SJCRH30 (cell line): ENCODE data around the gene CUL7. TPM values are rescaled to one million over a fixed set of nuclear protein-coding genes. Genes with fewer than 3 reads are reported as not detected.

Experiments
- DNase-seq, 2 experiments: peaks; one replicate each; pipeline ENCODE4 v3.0.0-alpha.2; 2015 to 2020
- H3K27ac ChIP-seq: fragments of 250-450 bp; sonication (Bioruptor Pico); 2 replicates; pipeline ENCODE4 v1.5.1; 2020; ENCODE audit warnings: mild to moderate bottlenecking, moderate library complexity
- H3K27me3 ChIP-seq: fragments of 250-450 bp; sonication (Bioruptor Pico); 2 replicates; pipeline ENCODE4 v1.5.1; 2020; ENCODE audit warnings: mild to moderate bottlenecking, moderate library complexity
- H3K36me3 ChIP-seq: fragments of 250-450 bp; sonication (Bioruptor Pico); 2 replicates; pipeline ENCODE4 v1.5.1; 2020; ENCODE audit warnings: mild to moderate bottlenecking, moderate library complexity
- H3K4me1 ChIP-seq: fragments of 250-450 bp; sonication (Bioruptor Pico); 2 replicates; pipeline ENCODE4 v1.5.1; 2020; ENCODE audit warnings: mild to moderate bottlenecking, moderate library complexity
- H3K4me3 ChIP-seq: fragments of 250-450 bp; sonication (Bioruptor Pico); 2 replicates; pipeline ENCODE4 v1.5.1; 2020; ENCODE audit warnings: mild to moderate bottlenecking, moderate library complexity
- H3K9me3 ChIP-seq: fragments of 250-450 bp; sonication (Bioruptor Pico); replicated peaks from 2 replicates; pipeline ENCODE4 v1.5.1; 2020; ENCODE audit warnings: mild to moderate bottlenecking, moderate library complexity
- total RNA-seq: library from RNA; depleted of rRNA; stranded (reverse); fragments of >200 nt; shearing (Covaris generic); gene quantifications from 2 replicates; pipeline ENCODE4 v1.2.3, GENCODE V29; 2014

CUL7 gene
- total RNA-seq, 1 experiment from 2014 or later, result 15.2 TPM

- H3K4me3 ChIP-seq, result no peak overlapping the region
- H3K9me3 ChIP-seq, result no peaks in the 10 kb centered on the region
- H3K27me3 ChIP-seq, result no peaks in the 10 kb centered on the region
- H3K4me1 ChIP-seq, result peaks cover 5% of the 10 kb centered on the region
- no peak for DNase-seq
- H3K36me3 ChIP-seq, result no peaks in the 10 kb centered on the region
- H3K27ac ChIP-seq, result no peak overlapping the region
Measured at GRCh38 chr6:43061861-43062260, 8.2 kb upstream of the CUL7 start.

- Histone ChIP-seq H3K36me3 (no peaks in the 10 kb centered on the region), H3K27ac (no peak overlapping the region), H3K27me3 (no peaks in the 10 kb centered on the region), H3K4me3 (no peak overlapping the region), H3K9me3 (no peaks in the 10 kb centered on the region), H3K4me1 (peaks cover 5% of the 10 kb centered on the region)
- DNase-seq, result no peak
Measured at GRCh38 chr6:43060755-43061633, 7.3 kb upstream of the CUL7 start.

DNA sequence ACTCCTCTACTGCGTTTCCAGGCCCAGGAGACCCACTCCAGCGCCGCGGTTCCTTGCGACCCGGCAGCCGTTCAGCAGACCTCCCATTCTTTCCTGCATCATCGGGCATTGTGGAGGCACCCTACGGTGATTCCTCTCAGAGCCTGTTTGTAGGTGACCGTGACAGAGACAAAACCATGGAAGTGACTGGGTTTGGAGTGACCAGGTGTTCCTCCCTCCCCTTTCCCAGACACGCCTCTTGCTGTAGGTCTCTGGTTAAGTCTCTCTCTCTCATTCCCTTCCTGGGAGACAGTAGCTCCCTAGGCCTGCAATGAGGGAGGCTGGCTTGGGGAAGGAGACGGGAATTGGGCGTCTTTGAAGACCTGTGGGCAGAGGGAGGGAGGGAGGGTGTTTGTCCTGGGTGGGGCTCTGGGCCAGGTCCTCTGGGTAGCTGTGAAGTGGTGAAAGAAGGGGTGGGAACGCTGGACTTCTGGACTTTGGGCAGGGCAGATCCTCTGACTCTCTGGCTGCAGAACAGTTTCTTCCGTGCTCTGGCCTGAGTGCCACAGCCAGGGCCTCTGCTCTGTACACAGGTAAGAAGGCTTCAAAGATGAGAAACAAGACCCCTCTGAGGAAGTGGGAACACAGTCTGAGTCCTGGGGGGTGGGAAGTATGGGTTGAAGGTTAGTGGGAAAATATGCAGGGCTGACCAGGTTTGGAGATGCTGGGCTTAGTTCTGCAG lies 6.5 kb upstream of the CUL7 start:
- H3K27ac ChIP-seq, result peak overlapping the region; percentile 61
- no peaks in the 10 kb centered on the region for H3K27me3 ChIP-seq
- H3K9me3 ChIP-seq, result no peaks in the 10 kb centered on the region
- H3K4me3 ChIP-seq, result peak overlapping the region; percentile 84
- no peak for DNase-seq
- no peaks in the 10 kb centered on the region for H3K36me3 ChIP-seq
- H3K4me1 ChIP-seq, result peaks cover 5% of the 10 kb centered on the region

DNA sequence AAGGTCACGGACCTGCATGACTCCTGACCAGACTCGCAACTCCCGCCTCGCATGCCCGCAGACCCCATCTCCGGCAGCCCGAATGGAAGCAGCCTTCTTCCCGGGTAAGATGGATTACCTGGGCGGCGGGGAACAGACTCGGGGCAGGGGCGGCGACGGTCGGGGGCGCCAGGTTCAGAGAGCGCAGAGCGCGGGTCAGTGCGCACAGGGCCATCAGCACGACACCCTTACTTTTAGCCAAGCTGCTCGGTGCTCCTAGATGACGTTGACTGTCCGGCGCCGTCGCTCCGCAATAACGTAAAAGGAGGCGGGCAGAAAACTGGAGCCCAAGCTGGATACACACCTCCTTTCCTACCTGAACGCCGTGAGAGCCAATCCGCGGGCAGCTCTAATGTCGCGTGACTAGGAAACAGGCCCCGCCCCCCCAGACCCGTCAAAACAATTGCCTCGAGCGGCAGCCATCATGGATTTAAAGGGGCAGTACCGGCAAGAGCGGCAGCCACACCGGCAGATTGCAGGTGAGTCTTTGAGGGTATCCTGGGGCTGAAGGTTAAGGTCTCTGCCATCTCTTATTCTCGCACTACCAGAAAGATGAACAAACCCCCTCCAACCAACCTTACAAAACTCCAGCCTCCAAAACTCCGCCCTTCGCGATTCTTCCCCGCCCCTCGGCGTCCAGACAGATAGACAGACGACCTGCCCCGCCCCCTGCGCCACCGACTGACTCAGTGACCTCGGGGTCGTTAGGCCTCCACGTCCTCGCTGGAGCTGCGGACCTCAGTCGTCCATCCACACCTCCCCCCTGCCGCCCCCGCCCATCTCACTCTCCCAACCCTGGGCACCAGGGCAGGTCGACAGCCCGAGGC lies 5.8 kb upstream of the CUL7 start, which contains the start of the genes KLC4 and MRPL2:
Gene KLC4 (plus strand): TSS at position 464 of the 866 bp plus-strand sequence. CDS start 1,705 bp downstream, outside the sequence.
Gene MRPL2 (minus strand): TSS at position 267 of the 866 bp plus-strand sequence. CDS start 53 bp downstream, at position 214.
- Histone ChIP-seq H3K4me3 (peak within 1 kb of the TSS; percentile 84), H3K27ac (peak within 1 kb of the TSS; percentile 61), H3K9me3 (no peaks in the 10 kb centered on the region), H3K4me1 (peaks cover 5% of the 10 kb centered on the region), H3K36me3 (no peaks in the 10 kb centered on the region; the same call in 1 of the 2 replicates), H3K27me3 (no peaks in the 10 kb centered on the region)
- DNase-seq, result peak; percentile 98 to 99

GRCh38 chr6:43058531-43058930 lies 4.9 kb upstream of the CUL7 start:
- Histone ChIP-seq H3K4me1 (peaks cover 5% of the 10 kb centered on the region), H3K27me3 (no peaks in the 10 kb centered on the region), H3K4me3 (peak overlapping the region; percentile 84), H3K36me3 (no peaks in the 10 kb centered on the region; the same call in 1 of the 2 replicates), H3K27ac (peak overlapping the region; percentile 61; the same call in 1 of the 2 replicates), H3K9me3 (no peaks in the 10 kb centered on the region)
- DNase-seq, result no peak

DNA sequence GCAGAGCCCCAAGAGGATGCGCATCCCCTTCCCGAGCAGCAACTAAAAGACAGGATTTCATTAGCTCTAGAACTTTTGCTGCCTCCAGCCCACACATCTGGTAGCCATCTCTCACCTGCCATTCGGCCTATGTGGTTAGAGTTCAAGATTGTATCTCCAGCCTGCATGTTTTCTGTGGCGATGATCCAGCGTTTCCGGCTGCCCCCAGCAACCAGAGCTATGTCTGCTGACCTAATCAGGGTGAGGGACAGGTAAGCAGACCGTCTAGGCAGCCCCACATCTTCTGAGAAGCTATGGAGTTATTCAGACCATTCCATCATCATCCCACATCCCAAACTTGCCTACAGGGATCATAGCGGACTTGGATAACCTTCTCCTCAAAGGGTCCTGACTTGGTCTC lies 2.3 kb upstream of the CUL7 start:
- H3K27ac ChIP-seq, result no peak overlapping the region
- no peak for DNase-seq
- no peak overlapping the region for H3K4me3 ChIP-seq
- no peaks in the 10 kb centered on the region for H3K27me3 ChIP-seq
- no peaks in the 10 kb centered on the region; the same call in 1 of the 2 replicates for H3K36me3 ChIP-seq
- peaks cover 16% of the 10 kb centered on the region for H3K4me1 ChIP-seq
- H3K9me3 ChIP-seq, result no peaks in the 10 kb centered on the region

- Histone ChIP-seq H3K27me3 (no peaks in the 10 kb centered on the region), H3K9me3 (no peaks in the 10 kb centered on the region), H3K4me1 (peaks cover 16% of the 10 kb centered on the region), H3K36me3 (peaks cover 5% of the 10 kb centered on the region), H3K4me3 (peak overlapping the region; percentile 80), H3K27ac (peak overlapping the region; percentile 85)
- DNase-seq, result no peak
Measured at GRCh38 chr6:43054206-43054943, 724 bp upstream of the CUL7 start.

DNA sequence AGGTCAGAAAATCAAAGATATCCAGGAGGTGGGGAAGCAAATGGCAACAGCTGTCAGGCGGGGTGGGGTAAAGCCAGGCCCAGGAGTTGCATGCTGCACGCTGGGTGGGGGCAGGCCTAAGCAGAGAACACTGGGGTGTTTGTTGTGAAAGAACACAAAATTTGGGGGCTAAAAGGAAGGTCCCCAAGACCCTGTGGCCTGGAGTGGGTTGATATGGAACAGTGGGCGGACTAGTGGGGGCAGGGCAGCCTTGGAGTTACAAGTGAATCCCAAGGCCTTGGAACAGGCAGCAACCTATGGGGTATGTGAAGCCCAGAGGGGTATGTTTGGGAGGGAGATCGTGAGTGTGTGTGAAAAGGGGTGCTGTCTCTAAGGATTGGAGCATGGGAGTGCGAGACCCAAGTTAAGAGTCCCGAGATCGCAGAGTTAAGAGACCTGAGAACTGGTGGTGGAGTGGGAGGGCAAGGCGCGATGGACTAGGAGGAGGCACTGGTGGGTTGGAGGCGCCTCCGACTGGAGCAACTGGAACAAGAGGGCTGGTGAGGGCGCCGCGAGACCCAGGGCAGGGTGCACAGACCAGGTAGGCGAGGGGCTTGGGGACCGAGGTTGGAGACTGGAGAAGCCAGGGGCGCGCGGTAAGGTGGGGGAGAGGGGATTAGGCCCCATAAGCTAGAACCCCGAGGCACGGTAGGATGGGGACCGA lies 658 bp downstream of the CUL7 start:
- Histone ChIP-seq H3K27ac (peak overlapping the region; percentile 85), H3K4me3 (peak overlapping the region; percentile 80), H3K4me1 (peaks cover 11% of the 10 kb centered on the region; the same call in 1 of the 2 replicates), H3K27me3 (no peaks in the 10 kb centered on the region), H3K9me3 (no peaks in the 10 kb centered on the region), H3K36me3 (peaks cover 10% of the 10 kb centered on the region)
- peak; percentile 61 to 62 for DNase-seq

DNA sequence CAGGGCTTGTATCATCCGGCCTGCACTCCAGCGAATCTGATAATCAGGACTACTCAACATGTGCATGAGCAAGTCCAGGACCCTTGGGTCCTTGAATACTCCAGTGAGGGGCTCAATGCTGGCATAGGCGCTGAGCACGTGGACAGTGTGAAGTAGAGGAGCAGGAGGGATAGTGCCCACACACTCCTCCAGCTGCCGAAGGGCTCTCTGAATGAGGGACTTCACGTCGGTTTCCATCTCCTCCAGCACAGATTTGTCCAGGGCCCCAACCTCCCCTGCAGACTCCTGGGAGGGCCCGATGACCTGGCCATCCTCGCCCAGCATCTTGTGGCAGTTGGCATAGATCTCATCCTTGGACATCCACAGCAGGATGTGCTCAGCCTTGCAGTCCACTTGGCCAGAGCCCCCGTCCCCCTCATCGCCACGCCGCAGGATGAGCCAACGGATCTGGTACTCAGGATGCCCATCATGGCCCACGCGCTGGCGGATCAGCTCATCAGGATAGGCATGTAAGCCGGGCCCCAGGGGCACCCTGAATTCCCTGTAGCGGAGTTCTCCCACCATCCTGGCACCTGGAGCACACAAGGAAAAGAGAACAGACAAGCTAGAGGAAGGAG lies 1.3 kb downstream of the CUL7 start:
- Histone ChIP-seq H3K27ac (peak overlapping the region; percentile 85), H3K9me3 (no peaks in the 10 kb centered on the region), H3K36me3 (peaks cover 10% of the 10 kb centered on the region), H3K27me3 (no peaks in the 10 kb centered on the region), H3K4me1 (peaks cover 11% of the 10 kb centered on the region; the same call in 1 of the 2 replicates), H3K4me3 (peak overlapping the region; percentile 80)
- no peak for DNase-seq

DNA sequence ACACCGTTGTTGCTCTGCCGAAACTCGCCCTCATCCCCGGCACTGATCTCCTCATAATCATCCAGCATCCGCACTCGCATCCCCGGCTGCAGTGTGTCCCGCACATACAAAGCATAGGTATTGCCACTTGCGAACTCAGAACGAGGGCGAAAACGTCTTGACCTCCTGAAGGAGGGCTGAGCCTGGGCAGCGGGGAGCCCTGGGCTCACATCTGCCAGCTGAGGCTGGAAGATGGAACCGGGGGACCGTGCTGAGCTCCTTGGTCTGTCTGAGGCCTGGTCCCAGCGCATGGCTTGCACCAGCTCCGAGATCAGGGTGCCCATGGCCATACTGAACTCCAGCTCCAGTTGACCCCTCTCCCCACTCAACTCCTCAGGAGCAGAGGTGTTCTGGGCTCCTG lies 2.7 kb downstream of the CUL7 start:
- Histone ChIP-seq H3K4me3 (no peak overlapping the region), H3K36me3 (peaks cover 10% of the 10 kb centered on the region), H3K9me3 (no peaks in the 10 kb centered on the region), H3K27ac (no peak overlapping the region), H3K27me3 (no peaks in the 10 kb centered on the region), H3K4me1 (peaks cover 11% of the 10 kb centered on the region; the same call in 1 of the 2 replicates)
- no peak for DNase-seq

DNA sequence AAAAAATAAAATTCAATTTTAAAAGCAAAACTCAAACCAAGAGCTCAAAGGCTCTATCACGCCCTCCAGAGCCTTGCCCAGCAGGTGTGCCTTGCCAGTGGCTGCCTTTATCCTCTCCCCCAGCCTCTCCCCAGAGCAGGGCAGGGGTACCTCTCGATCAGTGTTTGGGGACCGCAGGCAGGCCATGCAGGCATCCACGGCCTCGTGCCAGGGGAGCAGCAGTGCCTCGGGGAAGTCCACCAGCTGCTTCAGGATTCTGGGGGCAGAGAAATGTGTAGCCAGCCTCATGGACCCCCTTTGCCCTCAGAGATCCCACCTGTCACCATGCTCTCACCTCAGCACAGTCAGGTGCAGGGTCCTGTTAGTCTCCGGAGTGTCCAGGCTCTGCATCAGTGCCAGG lies 5.7 kb downstream of the CUL7 start:
- H3K27me3 ChIP-seq, result no peaks in the 10 kb centered on the region
- H3K9me3 ChIP-seq, result no peaks in the 10 kb centered on the region
- no peak overlapping the region for H3K27ac ChIP-seq
- H3K4me3 ChIP-seq, result no peak overlapping the region
- DNase-seq, result no peak
- H3K4me1 ChIP-seq, result peaks cover 11% of the 10 kb centered on the region; the same call in 1 of the 2 replicates
- peaks cover 10% of the 10 kb centered on the region for H3K36me3 ChIP-seq

DNA sequence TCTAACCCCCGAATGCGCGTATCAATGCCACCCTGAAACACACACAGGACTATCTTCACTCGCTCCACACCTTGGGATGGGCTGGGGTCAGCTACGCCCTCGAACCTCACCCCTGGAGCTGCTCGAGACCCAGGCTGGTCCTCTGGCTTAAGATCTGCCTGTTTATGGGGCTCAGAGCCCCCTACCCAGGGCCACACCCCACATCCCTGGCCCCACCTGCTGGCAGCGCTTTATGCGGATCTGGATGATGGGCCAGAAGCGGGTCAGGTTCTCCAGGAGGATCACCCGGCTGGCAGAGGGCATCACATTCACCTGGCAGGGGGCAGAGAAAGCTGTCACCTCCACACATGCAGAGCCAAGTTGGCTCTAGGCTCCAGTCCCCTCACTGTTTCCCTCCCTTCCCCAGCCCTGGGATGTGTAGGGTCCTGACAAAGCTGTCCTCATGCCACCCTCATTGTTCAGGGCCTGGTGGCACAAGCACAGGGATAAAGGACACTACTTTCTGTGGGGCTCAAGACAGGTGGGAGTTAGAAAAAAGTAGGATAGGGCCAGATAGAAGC lies 8.2 kb downstream of the CUL7 start:
- Histone ChIP-seq H3K4me3 (no peak overlapping the region), H3K27ac (no peak overlapping the region), H3K4me1 (no peaks in the 10 kb centered on the region), H3K27me3 (no peaks in the 10 kb centered on the region), H3K36me3 (peaks cover 14% of the 10 kb centered on the region), H3K9me3 (no peaks in the 10 kb centered on the region)
- DNase-seq, result no peak

DNA sequence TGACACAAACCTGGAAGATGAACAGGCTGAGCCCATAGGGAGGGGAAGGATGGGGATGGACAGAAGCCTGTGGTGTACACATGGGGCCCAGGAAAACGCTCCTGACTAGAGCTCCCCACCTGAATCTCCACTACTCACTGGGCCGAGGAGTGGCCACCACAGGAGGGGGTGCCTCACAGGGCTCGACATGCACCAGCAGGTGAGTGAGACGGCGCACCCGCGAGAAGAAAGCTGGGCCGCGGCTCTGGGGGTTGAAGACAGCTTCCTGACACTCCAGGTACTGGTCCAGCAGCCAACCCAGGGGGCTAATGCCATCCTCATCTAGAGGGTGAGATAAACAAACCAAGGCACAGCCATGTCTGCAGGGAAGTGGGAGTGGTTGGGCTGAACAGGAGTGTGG lies 10.3 kb downstream of the CUL7 start:
- Histone ChIP-seq H3K9me3 (no peaks in the 10 kb centered on the region), H3K4me3 (no peak overlapping the region), H3K4me1 (no peaks in the 10 kb centered on the region), H3K27ac (no peak overlapping the region), H3K36me3 (peaks cover 7% of the 10 kb centered on the region), H3K27me3 (no peaks in the 10 kb centered on the region)
- DNase-seq, result no peak
